ENCODE measurements around the gene ALK. TPM values are rescaled to one million over a fixed set of nuclear protein-coding genes. Genes with fewer than 3 reads are reported as not detected.

Gene ALK
- total RNA-seq, 1 experiment from 2014 or later: not detected

- H3T11ph ChIP-seq (ENCODE audit: low read length): no peak overlapping the region
- H3K4ac ChIP-seq (ENCODE audit: low read depth, low read length): no peak overlapping the region
- no peak for TF ChIP-seq CTCF (conservative IDR thresholded peaks at IDR 0.05)
- H2BK12ac ChIP-seq (ENCODE audit: insufficient read length, low read depth, low read length): no peak overlapping the region
- no peaks in the 10 kb centered on the region for H3K9me3 ChIP-seq (ENCODE audit: control insufficient read depth, low read depth, low read length)
- no peaks in the 10 kb centered on the region for H3K79me2 ChIP-seq (ENCODE audit: insufficient read depth, low read length)
- H2BK120ac ChIP-seq (ENCODE audit: low read depth, low read length, poor library complexity, severe bottlenecking): no peak overlapping the region
- no peaks in the 10 kb centered on the region for H3K36me3 Mint-ChIP-seq (ENCODE audit: insufficient read depth in 1 of 3, low read depth in 3 of 3)
- H3K27ac Mint-ChIP-seq: no peak overlapping the region
- H4K20me1 ChIP-seq (ENCODE audit: control insufficient read depth, insufficient read depth, insufficient read length): no peaks in the 10 kb centered on the region
- no peaks in the 10 kb centered on the region for H3K79me1 ChIP-seq (ENCODE audit: insufficient read depth, low read depth, low read length, poor library complexity, severe bottlenecking)
- no peaks in the 10 kb centered on the region for H3K4me1 ChIP-seq (ENCODE audit: insufficient read depth, low read length)
- no peak overlapping the region for H2BK15ac ChIP-seq (ENCODE audit: low read depth, low read length)
- no peak overlapping the region for H3K56ac ChIP-seq (ENCODE audit: insufficient read length, low read depth, low read length)
- H3K23me2 ChIP-seq (ENCODE audit: insufficient read length, low read depth, low read length, poor library complexity, severe bottlenecking): no peaks in the 10 kb centered on the region
- no peak overlapping the region for H3K9ac ChIP-seq (ENCODE audit: extremely low read depth, insufficient read length, low read length)
- no peak overlapping the region for H3K27ac ChIP-seq (ENCODE audit: insufficient read length, low read depth, low read length)
- no peak overlapping the region for H3K18ac ChIP-seq (ENCODE audit: insufficient read length, low read depth, low read length)
- peaks cover 3 to 9% of the 10 kb centered on the region in 2 experiments; a peak in 2 of 4 replicates for H3K4me1 Mint-ChIP-seq
- DNase-seq: no peak
- H3K14ac ChIP-seq (ENCODE audit: insufficient read depth, low read length): no peak overlapping the region
- H4K91ac ChIP-seq (ENCODE audit: insufficient read length, low read depth, low read length): no peak overlapping the region
- no peak overlapping the region for H4K5ac ChIP-seq (ENCODE audit: insufficient read length, low read depth, low read length)
- H3K4me2 ChIP-seq (ENCODE audit: insufficient read depth, insufficient read length, low read length): no peak overlapping the region
- H3K23ac ChIP-seq (ENCODE audit: insufficient read length, low read depth, low read length): no peak overlapping the region
- H2BK20ac ChIP-seq (ENCODE audit: low read depth, low read length, poor library complexity, severe bottlenecking): no peak overlapping the region
- no peak overlapping the region for H3K4me3 Mint-ChIP-seq
- no peaks in the 10 kb centered on the region for H3K27me3 ChIP-seq (ENCODE audit: insufficient read depth, low read length)
- H3K9me3 Mint-ChIP-seq: no peaks in the 10 kb centered on the region; a peak in 1 of 5 replicates
- no peak overlapping the region for H2AFZ ChIP-seq (ENCODE audit: low read length)
- no peak overlapping the region for H2BK5ac ChIP-seq (ENCODE audit: insufficient read length, low read length)
- H4K8ac ChIP-seq (replicated peaks; ENCODE audit: insufficient read length, low read depth, low read length): no peak overlapping the region
- H2AK5ac ChIP-seq (ENCODE audit: insufficient read length, low read length): no peak overlapping the region
- H3K27me3 Mint-ChIP-seq (ENCODE audit: low read depth): peaks cover 3% of the 10 kb centered on the region; the same call in 1 of the 2 replicates
Measured at GRCh38 chr2:29426354-29426753, 495.0 kb downstream of the ALK start.
